SU-DHL-6 (cell line): ENCODE results near the gene RPGRIP1.

Experiments used
- H2AFZ ChIP-seq: fragments of 200-600 bp; sonication (generic); 2 replicates; pipeline ENCODE4 v1.6.1; 2014; ENCODE audit warnings: low read depth, mild to moderate bottlenecking, moderate library complexity, mixed read lengths, antibody characterized with exemption, low read length; ENCODE audit not compliant: severe bottlenecking
- H3F3A ChIP-seq: fragments of 200-600 bp; shearing (Covaris generic); 2 replicates; pipeline ENCODE4 v1.6.0; 2016; ENCODE audit warnings: antibody characterized with exemption, mild to moderate bottlenecking; ENCODE audit not compliant: insufficient read depth
- H3K27ac ChIP-seq: fragments of 200-600 bp; sonication (generic); 2 replicates; pipeline ENCODE4 v1.5.1; 2016; ENCODE audit warnings: low read depth, mild to moderate bottlenecking, low read length, moderate library complexity, mixed read lengths
- H3K27me3 ChIP-seq: fragments of 200-600 bp; sonication (generic), shearing (Covaris generic); 2 replicates; pipeline ENCODE4 v1.6.0; 2014; ENCODE audit warnings: mild to moderate bottlenecking, low read length
- H3K36me3 ChIP-seq: fragments of 200-600 bp; sonication (generic); 2 replicates; pipeline ENCODE4 v1.6.1; 2014; ENCODE audit warnings: mild to moderate bottlenecking, low read length, mixed read lengths
- H3K4me2 ChIP-seq: fragments of 300-600, 200-600 bp; shearing (Covaris generic), sonication (generic); 2 replicates; pipeline ENCODE4 v1.6.0; 2014; ENCODE audit warnings: low read length, low read depth, mild to moderate bottlenecking; ENCODE audit not compliant: poor library complexity, severe bottlenecking
- H3K4me3 ChIP-seq: fragments of 200-600 bp; sonication (generic); 2 replicates; pipeline ENCODE4 v1.5.1; 2014; ENCODE audit warnings: antibody characterized with exemption, low read length, mild to moderate bottlenecking, mixed read lengths; ENCODE audit not compliant: insufficient read depth, poor library complexity, severe bottlenecking
- H3K79me2 ChIP-seq: fragments of 200-600 bp; sonication (generic); 2 replicates; pipeline ENCODE4 v1.6.1; 2014; ENCODE audit warnings: mild to moderate bottlenecking, low read length, moderate library complexity; ENCODE audit not compliant: insufficient read depth
- H3K9ac ChIP-seq: fragments of 200-600 bp; sonication (generic); 2 replicates; pipeline ENCODE4 v1.7.0; 2014; ENCODE audit warnings: mild to moderate bottlenecking, low read length
- H3K9me2 ChIP-seq: fragments of 200-600 bp; sonication (generic); replicated peaks from 2 replicates; pipeline ENCODE4 v1.6.1; 2014; ENCODE audit warnings: low read length; ENCODE audit not compliant: insufficient read depth
- H3K9me3 ChIP-seq: fragments of 200-600 bp; sonication (generic); 2 replicates; pipeline ENCODE4 v1.6.1; 2014; ENCODE audit warnings: low read length, mixed read lengths; ENCODE audit not compliant: insufficient read depth
- H4K20me1 ChIP-seq: fragments of 200-600 bp; sonication (generic); 2 replicates; pipeline ENCODE4 v1.6.1; 2014; ENCODE audit warnings: low read depth, mild to moderate bottlenecking, antibody characterized with exemption, low read length, moderate library complexity, mixed read lengths
- EZH2phosphoT487 ChIP-seq: fragments of 200-600 bp; sonication (generic), shearing (Covaris generic); conservative IDR thresholded peaks from 2 replicates; pipeline ENCODE4 v1.6.1; 2018; ENCODE audit warnings: mild to moderate bottlenecking, antibody characterized with exemption, low read length, moderate library complexity, mixed read lengths
- TF ChIP-seq, protein P1 (sequence below): fragments of 200-600 bp; sonication (generic); IDR thresholded peaks from one replicate; pipeline ENCODE4 v1.5.1; 2017; ENCODE audit warnings: antibody characterized with exemption, mild to moderate bottlenecking, low read length, moderate library complexity; ENCODE audit not compliant: insufficient read depth, poor library complexity, severe bottlenecking

The RPGRIP1 gene

DNA sequence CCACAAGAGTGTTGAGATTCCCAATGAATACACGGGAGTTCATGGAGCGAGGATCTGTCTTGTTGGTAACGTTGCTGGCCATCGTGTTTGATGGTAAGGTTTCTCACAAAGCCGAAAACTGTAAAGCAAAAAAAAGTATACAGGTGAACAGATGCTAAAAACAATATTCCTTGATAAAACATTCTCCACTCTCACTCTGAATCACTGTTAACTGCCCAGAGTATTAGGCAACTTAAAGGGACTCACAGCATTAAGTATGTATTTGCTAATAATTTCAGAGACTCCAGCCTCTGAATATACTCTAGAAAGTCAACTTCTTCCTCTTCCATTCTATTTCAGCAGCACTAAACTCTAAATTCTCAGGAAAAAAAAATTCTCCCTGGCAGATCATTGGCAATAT is 45.8 kb upstream of the RPGRIP1 start:
- Histone ChIP-seq H3F3A (peaks cover 84% of the 10 kb centered on the region), H3K27me3 (no peaks in the 10 kb centered on the region), H3K9me2 (no peaks in the 10 kb centered on the region), H3K27ac (no peak overlapping the region), H3K9me3 (no peaks in the 10 kb centered on the region), H3K9ac (no peak overlapping the region), H3K36me3 (peaks cover 85% of the 10 kb centered on the region), H3K4me2 (no peak overlapping the region), H3K79me2 (peaks cover 100% of the 10 kb centered on the region), H3K4me3 (no peak overlapping the region), H4K20me1 (peaks cover 99% of the 10 kb centered on the region), H2AFZ (no peak overlapping the region)
- no peak for TF ChIP-seq EZH2phosphoT487
- TF ChIP-seq, protein P1, sequence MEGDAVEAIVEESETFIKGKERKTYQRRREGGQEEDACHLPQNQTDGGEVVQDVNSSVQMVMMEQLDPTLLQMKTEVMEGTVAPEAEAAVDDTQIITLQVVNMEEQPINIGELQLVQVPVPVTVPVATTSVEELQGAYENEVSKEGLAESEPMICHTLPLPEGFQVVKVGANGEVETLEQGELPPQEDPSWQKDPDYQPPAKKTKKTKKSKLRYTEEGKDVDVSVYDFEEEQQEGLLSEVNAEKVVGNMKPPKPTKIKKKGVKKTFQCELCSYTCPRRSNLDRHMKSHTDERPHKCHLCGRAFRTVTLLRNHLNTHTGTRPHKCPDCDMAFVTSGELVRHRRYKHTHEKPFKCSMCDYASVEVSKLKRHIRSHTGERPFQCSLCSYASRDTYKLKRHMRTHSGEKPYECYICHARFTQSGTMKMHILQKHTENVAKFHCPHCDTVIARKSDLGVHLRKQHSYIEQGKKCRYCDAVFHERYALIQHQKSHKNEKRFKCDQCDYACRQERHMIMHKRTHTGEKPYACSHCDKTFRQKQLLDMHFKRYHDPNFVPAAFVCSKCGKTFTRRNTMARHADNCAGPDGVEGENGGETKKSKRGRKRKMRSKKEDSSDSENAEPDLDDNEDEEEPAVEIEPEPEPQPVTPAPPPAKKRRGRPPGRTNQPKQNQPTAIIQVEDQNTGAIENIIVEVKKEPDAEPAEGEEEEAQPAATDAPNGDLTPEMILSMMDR, result no peak

DNA sequence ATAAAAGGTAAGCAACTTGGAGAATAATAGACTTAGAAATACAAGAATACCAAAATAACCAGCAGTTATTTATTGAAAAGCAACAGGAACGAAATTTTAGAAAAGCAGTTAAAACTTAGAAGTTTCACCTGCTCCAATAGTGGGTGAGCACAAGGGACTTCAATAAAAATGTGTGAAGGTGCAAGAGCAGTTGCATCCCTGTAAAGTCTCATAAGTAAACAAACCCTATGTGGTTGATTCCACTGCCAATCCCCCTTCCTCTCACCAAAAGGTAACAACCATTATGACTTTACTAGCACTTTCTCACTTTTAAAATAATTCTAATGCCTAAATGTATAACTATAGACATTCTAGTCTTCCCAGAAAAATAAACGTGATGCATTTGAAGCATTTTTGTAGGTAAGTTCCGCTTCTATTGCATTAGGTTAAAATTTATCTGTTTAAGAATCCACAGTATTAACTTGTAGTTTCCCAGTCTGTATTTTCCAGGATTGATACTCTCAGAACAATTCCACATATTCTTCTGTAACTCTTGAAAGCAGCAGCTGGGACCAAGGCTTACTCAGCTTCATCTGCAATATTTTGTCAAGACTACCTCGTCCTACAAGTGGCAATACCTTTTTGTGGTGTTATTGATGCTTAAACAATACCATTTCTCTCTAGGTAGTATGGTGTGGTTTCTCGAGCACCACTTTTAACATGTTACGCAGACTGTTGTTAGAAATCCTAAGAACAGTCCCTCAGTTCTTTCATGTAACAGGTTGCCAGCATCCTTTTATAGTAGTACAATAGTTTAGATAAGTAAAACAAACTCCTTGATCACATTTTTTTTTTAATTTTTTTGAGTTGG is 42.7 kb upstream of the RPGRIP1 start:
- no peak for TF ChIP-seq EZH2phosphoT487
- TF ChIP-seq, protein P1, result no peak
- Histone ChIP-seq H3F3A (peaks cover 79% of the 10 kb centered on the region), H3K36me3 (peaks cover 72% of the 10 kb centered on the region)

DNA sequence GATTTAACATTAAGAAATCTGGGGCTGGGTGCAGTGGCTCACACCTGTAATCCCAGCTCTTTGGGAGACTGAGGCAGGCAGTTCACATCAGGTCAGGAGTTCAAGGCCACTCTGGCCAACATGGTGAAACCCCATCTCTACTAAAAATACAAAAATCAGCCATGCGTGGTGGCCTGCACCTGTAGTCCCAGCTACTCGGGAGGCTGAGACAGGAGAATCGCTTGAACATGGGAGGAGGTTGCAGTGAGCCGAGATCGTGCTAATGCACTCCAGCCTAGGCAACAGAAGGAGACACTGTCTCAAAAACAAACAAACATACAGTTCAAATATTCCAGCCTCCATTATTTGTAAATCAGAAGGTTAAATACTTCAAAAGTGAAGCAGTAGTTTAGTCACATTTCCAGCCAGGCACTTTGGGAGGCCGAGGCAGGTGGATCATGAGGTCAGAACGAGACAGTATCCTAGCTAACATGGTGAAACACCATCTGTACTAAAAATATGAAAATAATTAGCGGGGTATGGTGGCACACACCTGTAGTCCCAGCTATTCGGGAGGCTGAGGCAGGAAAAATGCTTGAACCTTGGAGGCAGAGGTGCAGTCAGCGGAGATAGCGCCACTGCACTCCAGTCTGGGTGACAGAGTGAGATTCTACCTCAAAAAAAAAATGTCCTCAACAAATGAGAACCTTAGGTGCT is 40.9 kb upstream of the RPGRIP1 start:
- Histone ChIP-seq H3K9ac (no peak overlapping the region), H3K4me3 (no peak overlapping the region), H3K9me3 (no peaks in the 10 kb centered on the region), H3K36me3 (peaks cover 61% of the 10 kb centered on the region), H3F3A (peaks cover 83% of the 10 kb centered on the region), H3K27me3 (no peaks in the 10 kb centered on the region), H3K27ac (no peak overlapping the region), H3K4me2 (no peak overlapping the region), H3K79me2 (peaks cover 100% of the 10 kb centered on the region), H2AFZ (no peak overlapping the region), H4K20me1 (peaks cover 96% of the 10 kb centered on the region), H3K9me2 (no peaks in the 10 kb centered on the region)
- TF ChIP-seq, protein P1, result no peak
- TF ChIP-seq EZH2phosphoT487, result no peak

More for the DNA sequence above, 42.7 kb upstream of the RPGRIP1 start:
- Histone ChIP-seq H3K79me2 (peaks cover 100% of the 10 kb centered on the region), H3K9me3 (no peaks in the 10 kb centered on the region), H2AFZ (no peak overlapping the region), H3K4me3 (no peak overlapping the region), H3K9ac (no peak overlapping the region), H3K4me2 (no peak overlapping the region), H3K27me3 (no peaks in the 10 kb centered on the region), H4K20me1 (peaks cover 98% of the 10 kb centered on the region), H3K27ac (no peak overlapping the region), H3K9me2 (no peaks in the 10 kb centered on the region)
